AG04449 (cell line): Measurements from ENCODE around the gene CFAP299.

Source experiments
- CTCF ChIA-PET: fragments of 350-600 bp; formaldehyde crosslinking; extraction: SDS; loops from one replicate; lab custom pipeline; 2021; ENCODE audit warnings: antibody characterized with exemption; lab: Yijun Ruan, JAX
- POLR2A ChIA-PET: fragments of 400-600, 350-600 bp; formaldehyde crosslinking; extraction: SDS; loops from one replicate; lab custom pipeline; 2020; ENCODE audit warnings: antibody characterized with exemption, inconsistent platforms; lab: Yijun Ruan, JAX
- DNase-seq: peaks from one replicate; pipeline ENCODE4 v3.0.0-alpha.2; 2010; ENCODE audit warnings: low read depth, low spot score
- H3K4me3 ChIP-seq: 2 replicates; pipeline ENCODE4 v1.5.1; 2011; ENCODE audit warnings: low read depth, mild to moderate bottlenecking, control low read depth, low read length
- CTCF ChIP-seq: IDR thresholded peaks from one replicate; pipeline ENCODE4 v1.5.1; 2011; ENCODE audit warnings: mild to moderate bottlenecking, moderate library complexity, low read length, control low read depth, inconsistent platforms; ENCODE audit not compliant: insufficient read depth; ENCODE audit errors: missing control alignments

CFAP299 gene

GRCh38 chr4:80459918-80460473, 124.5 kb downstream of the CFAP299 start:
- CTCF ChIA-PET: interaction anchor here (1.1 kb wide), 1 partner anchor 36 kb away, joined by 3 read pairs; no protein-coding TSS in a partner anchor
- TF ChIP-seq CTCF: no peak
- POLR2A ChIA-PET: no interaction called here
- no peak for DNase-seq
- H3K4me3 ChIP-seq: no peak overlapping the region

- TF ChIP-seq CTCF: no peak
- POLR2A ChIA-PET: no interaction called here
- CTCF ChIA-PET: no interaction called here
Observed at GRCh38 chr4:80461412-80461811, 125.9 kb downstream of the CFAP299 start.

GRCh38 chr4:80462621-80463091, 127.1 kb downstream of the CFAP299 start:
- no peak overlapping the region for H3K4me3 ChIP-seq
- no peak for TF ChIP-seq CTCF
- POLR2A ChIA-PET: no interaction called here
- CTCF ChIA-PET: interaction anchor here (0.9 kb wide), 1 partner anchor 9 kb away, joined by 3 read pairs; no protein-coding TSS in a partner anchor
- no peak for DNase-seq

More at GRCh38 chr4:80461412-80461811, 125.9 kb downstream of the CFAP299 start:
- no peak overlapping the region for H3K4me3 ChIP-seq
- DNase-seq: no peak

- ChIA-PET CTCF (interaction anchor here (0.9 to 1.1 kb wide), 2 partner anchors 16 to 27 kb away, joined by 3 read pairs; no protein-coding TSS in a partner anchor), POLR2A (no interaction called here)
- no peak overlapping the region for H3K4me3 ChIP-seq
- no peak for TF ChIP-seq CTCF
- no peak for DNase-seq
Observed at GRCh38 chr4:80463509-80463908, 128.0 kb downstream of the CFAP299 start.

GRCh38 chr4:80465238-80465637, 129.7 kb downstream of the CFAP299 start:
- no peak for DNase-seq
- TF ChIP-seq CTCF: no peak
- POLR2A ChIA-PET: no interaction called here
- CTCF ChIA-PET: interaction anchor here (0.9 kb wide), 1 partner anchor 12 kb away, joined by 3 read pairs; no protein-coding TSS in a partner anchor
- H3K4me3 ChIP-seq: no peak overlapping the region

- POLR2A ChIA-PET: no interaction called here
- no peak for TF ChIP-seq CTCF
- no peak for DNase-seq
- no peak overlapping the region for H3K4me3 ChIP-seq
- CTCF ChIA-PET: interaction anchor here (0.9 kb wide), 1 partner anchor 12 kb away, joined by 3 read pairs; no protein-coding TSS in a partner anchor
Observed at GRCh38 chr4:80465736-80466135, 130.2 kb downstream of the CFAP299 start.
